Activated CD4-positive, alpha-beta memory T cell treated with anti-CD3 and anti-CD28 coated beads for 36 hours (primary cell): Measurements from ENCODE around the gene SERPINE1. TPM values are rescaled to one million over a fixed set of nuclear protein-coding genes. Genes with fewer than 3 reads are reported as not detected.
"Not testable (repeated sequence)": the region's sequence is repeated elsewhere in the genome, so short reads cannot be mapped to it uniquely, and the experiment has no call there.

Experiments used
- CTCF ChIA-PET: fragments of 350-600 bp; sonication (Branson Sonifier 250); formaldehyde crosslinking; loops from one replicate; lab custom pipeline; 2021; ENCODE audit warnings: antibody characterized with exemption, inconsistent platforms; lab: Charles Lee
- POLR2A ChIA-PET: fragments of 350-600 bp; sonication (Branson Sonifier 250); formaldehyde crosslinking; loops from one replicate; lab custom pipeline; 2021; ENCODE audit warnings: antibody characterized with exemption; lab: Charles Lee
- DNase-seq: peaks from one replicate; pipeline ENCODE4 v3.0.0-alpha.2; 2020
- H3K27ac Mint-ChIP-seq: one replicate; pipeline ENCODE4 v1.8.0; 2021; ENCODE audit warnings: mixed read lengths
- H3K27me3 Mint-ChIP-seq: one replicate; pipeline ENCODE4 v1.8.0; 2021; ENCODE audit warnings: mixed read lengths
- H3K36me3 Mint-ChIP-seq: one replicate; pipeline ENCODE4 v1.8.0; 2021; ENCODE audit warnings: mixed read lengths
- H3K4me1 Mint-ChIP-seq: one replicate; pipeline ENCODE4 v1.8.0; 2021; ENCODE audit warnings: low read depth, mixed read lengths
- H3K4me3 Mint-ChIP-seq: one replicate; pipeline ENCODE4 v1.8.0; 2021; ENCODE audit warnings: mild to moderate bottlenecking, mixed read lengths
- H3K9me3 Mint-ChIP-seq: one replicate; pipeline ENCODE4 v1.8.0; 2021; ENCODE audit warnings: mixed read lengths
- intact Hi-C: fragments of 100-400 bp; cut with micrococcal nuclease; formaldehyde crosslinking; loops from one replicate; pipeline ENCODE4 v1.15.1; 2023
- total RNA-seq, 2 experiments: library from RNA; stranded (reverse); gene quantifications; one replicate each; pipeline ENCODE4 v1.2.3, GENCODE V29; 2021

SERPINE1 gene
- total RNA-seq, 2 experiments from 2014 or later = 0.12 TPM; not detected in 1

DNA sequence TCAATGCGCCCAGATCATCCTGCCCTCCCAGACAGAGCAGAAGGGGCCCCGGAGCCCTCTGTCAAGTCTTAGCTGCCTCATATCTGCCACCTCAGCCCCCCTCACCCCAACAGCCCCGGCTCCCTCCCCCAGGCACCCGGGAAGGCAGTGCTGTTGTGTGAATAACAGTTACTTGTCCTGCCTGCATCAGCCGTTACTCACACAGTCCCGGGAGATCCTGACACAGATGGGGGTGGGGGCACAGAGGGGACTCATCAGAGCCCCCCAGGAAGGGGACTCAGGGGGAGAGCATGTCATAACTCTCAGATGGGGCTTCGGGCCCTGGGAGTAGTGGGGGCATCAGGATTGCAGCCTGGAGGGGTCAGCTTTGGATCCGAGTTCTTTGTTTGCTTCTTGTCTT is 12.4 kb upstream of the SERPINE1 start:
- CTCF ChIA-PET = no interaction called here
- Mint-ChIP-seq H3K36me3 (no peaks in the 10 kb centered on the region), H3K27me3 (peaks cover 5% of the 10 kb centered on the region), H3K9me3 (no peaks in the 10 kb centered on the region), H3K4me3 (no peak overlapping the region), H3K27ac (no peak overlapping the region), H3K4me1 (no peaks in the 10 kb centered on the region)
- POLR2A ChIA-PET = no interaction called here
- intact Hi-C loops = no loop called here
- no peak for DNase-seq

DNA sequence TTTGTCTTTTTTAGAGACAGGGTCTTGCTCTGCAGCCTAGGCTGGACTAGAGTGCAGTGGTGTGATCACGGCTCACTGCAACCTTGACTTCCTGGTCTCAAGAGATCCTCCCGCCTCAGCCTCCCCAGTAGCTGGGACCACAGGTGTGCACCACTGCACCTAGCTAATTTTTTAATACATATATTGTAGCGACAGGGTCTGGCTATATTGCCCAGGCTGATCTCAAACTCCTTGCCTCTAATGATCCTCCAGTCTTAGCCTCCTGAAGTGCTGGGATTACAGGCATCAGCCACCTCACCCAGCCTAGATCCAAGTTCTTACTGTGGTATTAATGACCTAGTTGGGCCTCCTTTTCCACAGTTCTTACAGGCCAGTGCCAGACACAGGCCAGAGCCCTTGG is 11.7 kb upstream of the SERPINE1 start:
- no peaks in the 10 kb centered on the region for H3K9me3 Mint-ChIP-seq
- intact Hi-C loops = no loop called here
- DNase-seq = no peak
- POLR2A ChIA-PET = no interaction called here
- CTCF ChIA-PET = no interaction called here
- H3K4me3 Mint-ChIP-seq = no peak overlapping the region
- no peaks in the 10 kb centered on the region for H3K4me1 Mint-ChIP-seq
- no peaks in the 10 kb centered on the region for H3K36me3 Mint-ChIP-seq
- peaks cover 9% of the 10 kb centered on the region for H3K27me3 Mint-ChIP-seq
- no peak overlapping the region for H3K27ac Mint-ChIP-seq

GRCh38 chr7:101116898-101117297 is 10.0 kb upstream of the SERPINE1 start:
- no peaks in the 10 kb centered on the region for H3K9me3 Mint-ChIP-seq

DNA sequence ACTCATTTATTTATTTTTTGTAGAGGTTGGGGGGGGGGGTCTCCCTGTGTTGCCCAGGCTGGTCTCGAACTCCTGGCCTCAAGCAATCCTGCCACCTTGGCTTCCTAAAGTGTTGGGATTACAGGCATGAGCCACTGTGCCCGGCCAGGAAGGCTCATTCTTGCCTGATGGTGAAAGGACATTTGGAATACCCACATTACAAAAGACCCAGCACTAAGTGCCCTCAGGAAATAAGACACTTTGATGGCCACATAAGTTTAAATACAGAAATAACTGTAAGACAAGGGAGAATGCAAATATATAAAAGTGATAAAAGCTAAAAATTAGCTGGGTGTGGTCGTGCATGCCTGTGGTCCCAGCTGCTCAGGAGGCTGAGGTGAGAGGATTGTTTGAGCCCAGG is 8.0 kb upstream of the SERPINE1 start:
- Mint-ChIP-seq H3K4me3 (no peak overlapping the region), H3K27ac (no peak overlapping the region), H3K27me3 (peaks cover 29% of the 10 kb centered on the region), H3K9me3 (no peaks in the 10 kb centered on the region), H3K4me1 (peaks cover 7% of the 10 kb centered on the region), H3K36me3 (no peaks in the 10 kb centered on the region)
- POLR2A ChIA-PET = no interaction called here
- CTCF ChIA-PET = interaction anchor here (1.0 to 2.0 kb wide), 3 partner anchors 25 to 60 kb away, joined by 3 to 5 read pairs (median 3); no protein-coding TSS in a partner anchor
- intact Hi-C loops = no loop called here
- DNase-seq = no peak

More at GRCh38 chr7:101116898-101117297, 10.0 kb upstream of the SERPINE1 start:
- no peaks in the 10 kb centered on the region for H3K36me3 Mint-ChIP-seq
- ChIA-PET CTCF (interaction anchor here (0.6 to 2.0 kb wide), 2 partner anchors 27 to 76 kb away, joined by 3 to 5 read pairs; no protein-coding TSS in a partner anchor), POLR2A (no interaction called here)
- H3K27me3 Mint-ChIP-seq = peaks cover 12% of the 10 kb centered on the region
- H3K4me1 Mint-ChIP-seq = peaks cover under 1% of the 10 kb centered on the region
- DNase-seq = no peak
- no peak overlapping the region for H3K4me3 Mint-ChIP-seq
- intact Hi-C loops = no loop called here
- no peak overlapping the region for H3K27ac Mint-ChIP-seq

GRCh38 chr7:101119876-101120275 is 7.0 kb upstream of the SERPINE1 start:
- DNase-seq = no peak
- Mint-ChIP-seq H3K27me3 (peaks cover 34% of the 10 kb centered on the region), H3K4me1 (peaks cover 14% of the 10 kb centered on the region), H3K4me3 (no peak overlapping the region), H3K27ac (no peak overlapping the region), H3K9me3 (no peaks in the 10 kb centered on the region), H3K36me3 (no peaks in the 10 kb centered on the region)
- intact Hi-C loops = loop anchor here (2.0 kb wide), 1 partner anchor 17 kb away; no protein-coding TSS in a partner anchor
- ChIA-PET CTCF (interaction anchor here (1.7 kb wide), 1 partner anchor 43 kb away, joined by 3 read pairs; no protein-coding TSS in a partner anchor), POLR2A (no interaction called here)

GRCh38 chr7:101120315-101120714 is 6.6 kb upstream of the SERPINE1 start:
- Mint-ChIP-seq H3K27me3 (peaks cover 37% of the 10 kb centered on the region), H3K27ac (no peak overlapping the region), H3K9me3 (no peaks in the 10 kb centered on the region), H3K4me3 (no peak overlapping the region), H3K36me3 (no peaks in the 10 kb centered on the region), H3K4me1 (peaks cover 16% of the 10 kb centered on the region)
- no peak for DNase-seq
- ChIA-PET CTCF (no interaction called here), POLR2A (no interaction called here)
- intact Hi-C loops = loop anchor here (2.0 kb wide), 1 partner anchor 16 kb away; no protein-coding TSS in a partner anchor

- DNase-seq, POLR2A ChIA-PET, H3K36me3 Mint-ChIP-seq, H3K9me3 Mint-ChIP-seq, H3K4me3 Mint-ChIP-seq, H3K27ac Mint-ChIP-seq: not testable (repeated sequence)
- intact Hi-C loops = loop anchor here (2.0 kb wide), 1 partner anchor 15 kb away; no protein-coding TSS in a partner anchor
- CTCF ChIA-PET = interaction anchor here (6.8 kb wide), 1 partner anchor 22 kb away, joined by 35 read pairs; no protein-coding TSS in a partner anchor
- peaks cover 26% of the 10 kb centered on the region for H3K4me1 Mint-ChIP-seq
- H3K27me3 Mint-ChIP-seq = peaks cover 46% of the 10 kb centered on the region
These were observed 5.3 kb upstream of the SERPINE1 start for GRCh38 chr7:101121631-101121990.

DNA sequence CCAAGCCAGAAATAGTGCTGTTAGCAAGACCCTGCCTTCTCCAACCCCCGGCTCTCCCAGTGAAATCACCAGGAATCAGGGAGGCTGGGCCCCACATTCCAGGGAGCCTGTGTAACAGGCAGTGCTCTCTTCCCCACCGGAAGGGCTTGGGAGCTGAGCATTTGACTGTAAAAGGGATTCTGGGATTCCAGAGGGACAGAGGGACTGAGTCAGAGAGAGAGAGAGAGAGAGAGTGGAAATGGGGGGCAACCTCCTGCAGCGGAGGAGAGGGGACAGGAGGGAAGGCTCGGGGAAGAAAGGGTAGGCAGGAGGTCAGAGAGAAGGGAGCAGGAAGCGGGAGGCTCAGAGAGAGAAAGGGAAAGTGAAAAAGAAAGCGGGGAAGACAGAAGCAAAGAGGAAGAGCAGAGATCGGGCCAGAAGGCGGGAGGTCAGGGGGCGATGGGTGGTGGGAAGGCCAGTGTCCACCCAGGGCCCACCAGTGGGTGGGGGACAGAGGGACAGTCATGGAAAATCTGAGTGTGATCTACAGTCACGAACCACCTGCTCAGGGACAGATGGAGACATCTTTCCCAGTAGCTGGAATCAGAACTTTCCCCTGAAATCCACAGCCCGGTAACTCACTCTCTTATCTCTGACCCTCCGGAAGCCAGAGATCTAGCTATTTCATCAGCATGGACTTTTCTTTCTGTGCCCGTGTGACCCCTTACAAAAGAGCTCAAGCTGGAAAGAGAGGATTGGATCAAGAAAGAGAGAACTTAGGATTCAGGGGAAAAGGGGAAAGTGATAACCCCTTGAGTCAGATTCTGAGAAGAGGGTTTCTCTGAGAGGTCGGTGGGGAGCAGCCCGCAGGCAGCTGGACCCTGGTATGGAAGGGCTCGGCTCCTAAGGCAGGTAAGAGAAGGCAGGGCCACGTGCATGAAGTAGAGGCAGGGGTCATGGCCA is 4.6 kb upstream of the SERPINE1 start:
- DNase-seq = no peak
- intact Hi-C loops = loop anchor here (2.0 kb wide), 1 partner anchor 15 kb away; no protein-coding TSS in a partner anchor

DNA sequence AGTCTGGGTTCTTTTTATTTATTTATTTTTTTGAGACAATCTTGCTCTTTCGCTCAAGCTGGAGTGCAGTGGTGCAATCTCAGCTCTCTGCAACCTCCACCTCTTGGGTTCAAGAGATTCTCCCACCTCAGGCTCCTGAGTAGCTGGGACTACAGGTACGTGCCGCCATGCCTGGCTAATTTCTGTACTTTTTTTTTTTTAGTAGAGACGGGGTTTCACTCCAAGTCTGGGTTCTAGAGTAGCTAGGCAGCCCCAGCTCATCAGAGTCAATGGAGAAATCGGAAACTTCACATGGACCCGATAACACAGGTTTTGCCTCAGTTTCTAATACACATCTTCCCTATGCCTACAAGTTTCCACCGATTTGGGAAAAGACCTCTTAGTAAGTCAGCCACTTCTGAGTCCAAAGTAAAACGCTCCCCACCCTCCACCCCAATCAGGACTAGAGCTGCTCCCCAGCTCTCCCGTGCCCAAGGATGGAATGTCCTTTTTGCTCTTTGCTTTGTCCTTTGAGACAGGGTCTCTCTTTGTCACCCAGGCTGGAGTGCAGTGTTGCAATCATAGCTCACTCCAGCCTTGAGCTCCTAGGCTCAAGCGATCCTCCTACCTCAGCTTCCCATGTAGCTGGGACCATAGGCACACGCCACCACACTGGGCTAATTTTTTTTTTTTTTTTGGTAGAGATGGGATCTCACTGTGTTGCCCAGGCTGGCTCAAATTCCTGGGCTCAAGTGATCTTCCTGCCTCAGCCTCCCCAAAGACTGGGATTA is 3.8 kb upstream of the SERPINE1 start:
- DNase-seq = no peak
- H3K9me3 Mint-ChIP-seq = no peaks in the 10 kb centered on the region
- no peak overlapping the region for H3K27ac Mint-ChIP-seq
- peaks cover 35% of the 10 kb centered on the region for H3K4me1 Mint-ChIP-seq
- ChIA-PET CTCF (interaction anchor here (1.0 to 6.8 kb wide), 5 partner anchors 16 to 159 kb away, joined by 3 to 35 read pairs (median 3); no protein-coding TSS in a partner anchor), POLR2A (interaction anchor here (1.2 kb wide), 1 partner anchor 14 kb away, joined by 3 read pairs; no protein-coding TSS in a partner anchor)
- H3K36me3 Mint-ChIP-seq = no peaks in the 10 kb centered on the region
- H3K4me3 Mint-ChIP-seq = no peak overlapping the region
- H3K27me3 Mint-ChIP-seq = peaks cover 53% of the 10 kb centered on the region
- intact Hi-C loops = no loop called here

More for the DNA sequence above, 4.6 kb upstream of the SERPINE1 start:
- H3K9me3 Mint-ChIP-seq = no peaks in the 10 kb centered on the region
- no peaks in the 10 kb centered on the region for H3K36me3 Mint-ChIP-seq
- ChIA-PET CTCF (interaction anchor here (1.0 to 6.8 kb wide), 2 partner anchors 21 to 45 kb away, joined by 4 to 35 read pairs; no protein-coding TSS in a partner anchor), POLR2A (no interaction called here)
- H3K4me3 Mint-ChIP-seq = peak overlapping the region; percentile 36
- H3K27ac Mint-ChIP-seq = no peak overlapping the region
- peaks cover 52% of the 10 kb centered on the region for H3K27me3 Mint-ChIP-seq
- H3K4me1 Mint-ChIP-seq = peaks cover 33% of the 10 kb centered on the region

DNA sequence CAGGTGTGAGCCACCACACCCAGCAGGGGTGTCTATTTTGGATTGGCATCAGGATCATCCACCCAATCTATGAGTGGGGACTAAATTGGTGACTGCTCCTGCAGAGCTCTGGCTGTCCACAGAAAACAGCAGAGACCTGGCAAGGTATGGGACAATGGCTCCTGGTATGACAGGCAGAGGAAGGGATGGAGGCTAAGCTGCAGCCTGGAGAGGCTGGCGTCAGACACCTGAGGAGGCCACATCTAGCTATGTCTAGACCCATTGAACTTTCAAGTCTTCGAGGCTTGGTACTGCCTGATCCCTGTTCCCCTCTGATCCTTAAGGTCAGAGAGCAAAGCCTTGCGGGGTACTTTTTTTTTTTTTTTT is 3.2 kb upstream of the SERPINE1 start:
- no peak overlapping the region for H3K4me3 Mint-ChIP-seq
- ChIA-PET CTCF (interaction anchor here (1.1 to 6.8 kb wide), 5 partner anchors 17 to 159 kb away, joined by 3 to 35 read pairs (median 3); no protein-coding TSS in a partner anchor), POLR2A (interaction anchor here (1.2 kb wide), 1 partner anchor 14 kb away, joined by 3 read pairs; no protein-coding TSS in a partner anchor)
- intact Hi-C loops = no loop called here
- H3K27me3 Mint-ChIP-seq = peaks cover 56% of the 10 kb centered on the region
- DNase-seq = no peak
- no peak overlapping the region for H3K27ac Mint-ChIP-seq
- H3K4me1 Mint-ChIP-seq = peaks cover 35% of the 10 kb centered on the region
- H3K9me3 Mint-ChIP-seq = no peaks in the 10 kb centered on the region
- H3K36me3 Mint-ChIP-seq = no peaks in the 10 kb centered on the region

DNA sequence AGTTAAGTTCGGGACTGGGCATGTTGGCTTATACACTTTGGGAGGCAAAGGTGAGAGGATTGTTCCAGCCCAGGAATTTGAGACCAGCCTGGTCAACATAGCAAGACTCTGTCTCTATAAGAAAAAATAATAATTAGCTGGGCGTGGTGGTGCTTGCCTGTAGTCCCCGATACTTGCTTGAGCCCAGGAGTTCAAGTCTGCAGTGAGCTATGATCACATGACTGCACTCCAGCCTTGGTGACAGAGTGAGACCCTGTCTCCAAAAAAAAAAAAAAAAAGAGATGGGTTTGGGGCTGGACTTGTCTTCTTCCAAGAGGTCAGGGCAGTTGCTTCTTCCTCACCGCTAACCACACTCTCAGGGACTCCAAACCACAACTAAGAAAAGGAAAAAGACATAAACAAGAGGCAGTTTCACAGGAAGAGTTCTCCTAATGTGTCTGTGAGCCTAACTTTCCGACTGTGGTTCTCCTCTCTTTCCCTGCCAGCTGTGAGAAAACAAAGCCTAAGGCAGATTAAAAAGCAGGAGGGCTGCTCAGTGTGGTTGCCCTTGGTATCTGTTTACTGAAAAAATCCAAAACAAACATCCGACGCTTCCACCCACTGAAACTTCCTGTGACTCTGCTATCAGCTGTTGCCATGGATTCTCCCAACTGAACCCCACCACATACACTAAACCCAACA is 2.4 kb upstream of the SERPINE1 start:
- no peak overlapping the region for H3K27ac Mint-ChIP-seq
- peaks cover 52% of the 10 kb centered on the region for H3K27me3 Mint-ChIP-seq
- POLR2A ChIA-PET = interaction anchor here (0.6 kb wide), 1 partner anchor 67 kb away, joined by 5 read pairs; no protein-coding TSS in a partner anchor
- H3K36me3 Mint-ChIP-seq = no peaks in the 10 kb centered on the region
- DNase-seq = no peak
- intact Hi-C loops = no loop called here
- H3K4me1 Mint-ChIP-seq = peaks cover 35% of the 10 kb centered on the region
- no peak overlapping the region for H3K4me3 Mint-ChIP-seq
- CTCF ChIA-PET = interaction anchor here (0.7 to 6.8 kb wide), 5 partner anchors 19 to 158 kb away, joined by 3 to 35 read pairs (median 4); no protein-coding TSS in a partner anchor
- H3K9me3 Mint-ChIP-seq = no peaks in the 10 kb centered on the region
